ENCODE data around the gene C22orf15.
A peak's percentile ranks its signal among the peaks of the same experiment; 100 is the strongest.

Gene C22orf15

DNA sequence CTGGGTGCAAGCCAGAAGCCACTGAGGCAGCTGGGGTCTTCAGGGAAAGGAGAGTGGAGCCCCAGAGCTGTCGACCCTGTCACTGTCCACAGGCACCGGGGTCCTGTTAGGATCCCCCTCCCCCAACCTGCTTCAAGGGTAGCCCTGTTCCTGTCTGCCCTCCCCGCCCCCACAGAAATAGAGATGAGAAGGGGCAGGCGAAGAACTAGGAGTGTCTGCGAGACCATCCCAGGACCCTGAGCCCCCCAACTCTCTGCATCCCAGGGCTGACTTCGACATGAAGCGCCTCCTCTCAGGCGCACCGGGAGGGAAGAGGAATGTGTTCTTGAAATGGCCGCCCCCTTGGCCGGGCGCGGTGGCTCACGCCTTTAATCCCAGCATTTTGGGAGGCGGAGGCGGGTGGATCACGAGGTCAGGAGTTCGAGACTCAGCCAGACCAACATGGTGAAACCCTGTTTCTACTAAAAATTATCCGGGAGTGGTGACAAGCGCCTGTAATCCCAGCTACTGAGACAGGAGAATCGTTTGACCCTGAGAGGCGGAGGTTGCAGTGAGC is 11.3 kb upstream of the C22orf15 start:
- no peak for DNase-seq

GRCh38 chr22:23752090-23752691 is 10.6 kb upstream of the C22orf15 start:
- no peak for DNase-seq

DNA sequence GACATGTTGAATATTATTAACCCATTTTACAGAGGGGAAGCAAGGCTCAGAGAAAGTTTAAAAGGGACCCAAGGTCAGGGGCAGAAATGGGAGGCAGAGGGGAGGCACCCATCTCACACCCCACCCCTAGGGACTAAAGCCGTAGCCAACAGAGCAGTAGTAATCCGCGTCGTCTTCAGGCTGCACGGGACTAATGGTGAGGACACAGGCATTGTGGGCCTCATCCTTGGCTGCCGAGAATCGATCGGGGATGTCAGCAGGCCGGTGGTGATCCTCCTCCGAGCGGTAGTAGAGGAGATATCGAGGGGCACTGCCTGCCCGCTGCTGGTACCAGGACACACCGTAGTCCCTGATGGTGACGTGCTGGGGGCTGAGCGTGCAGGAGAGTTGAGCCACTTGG is 10.0 kb upstream of the C22orf15 start:
- no peak for DNase-seq

GRCh38 chr22:23753385-23753784 is 9.4 kb upstream of the C22orf15 start:
- DNase-seq = no peak

DNA sequence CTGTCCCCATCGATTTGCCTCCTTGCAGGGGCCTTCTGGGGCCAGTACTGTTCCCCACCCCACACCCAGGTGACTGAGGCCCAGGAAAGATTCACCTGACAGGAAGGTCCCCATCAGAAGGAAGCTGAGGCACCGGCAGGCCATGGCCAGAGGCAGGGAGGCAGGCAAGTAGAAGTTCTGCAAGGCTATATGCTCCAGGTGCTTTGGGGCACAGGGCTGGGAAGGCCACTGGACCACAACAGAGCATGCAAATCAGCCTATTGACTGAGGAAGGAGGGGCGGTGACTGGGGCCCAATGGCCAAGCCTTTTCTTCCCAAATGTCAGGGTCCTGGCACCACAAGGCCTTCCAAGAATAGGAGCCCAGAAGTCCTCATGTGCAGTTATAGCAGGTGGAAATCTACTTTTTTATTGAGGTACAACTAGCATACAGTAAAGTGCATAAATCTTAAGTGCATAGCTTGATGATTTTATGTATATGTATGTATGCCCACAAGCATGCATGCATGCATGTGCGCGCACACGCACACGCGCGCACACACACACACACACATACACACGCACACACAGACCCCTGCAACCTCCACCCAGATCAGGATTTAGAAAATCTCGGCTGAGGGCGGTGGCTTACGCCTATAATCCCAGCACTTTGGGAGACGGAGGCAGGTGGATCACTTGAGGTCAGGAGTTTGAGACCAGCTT is 8.4 kb upstream of the C22orf15 start, which contains the start of gene VPREB3:
TSS of gene VPREB3 (minus strand) at position 206 of the 700 bp plus-strand sequence. CDS start at position 144, 62 bp downstream.
- no peak for DNase-seq

GRCh38 chr22:23754980-23755636 is 7.7 kb upstream of the C22orf15 start:
- DNase-seq = no peak

GRCh38 chr22:23755711-23756110 is 7.1 kb upstream of the C22orf15 start:
- DNase-seq = no peak

GRCh38 chr22:23756891-23757290 is 5.9 kb upstream of the C22orf15 start:
- no peak for DNase-seq

- no peak for DNase-seq
Observed at GRCh38 chr22:23759566-23759965, 3.2 kb upstream of the C22orf15 start.

- no peak for DNase-seq
Observed at GRCh38 chr22:23760056-23760455, 2.7 kb upstream of the C22orf15 start.

DNA sequence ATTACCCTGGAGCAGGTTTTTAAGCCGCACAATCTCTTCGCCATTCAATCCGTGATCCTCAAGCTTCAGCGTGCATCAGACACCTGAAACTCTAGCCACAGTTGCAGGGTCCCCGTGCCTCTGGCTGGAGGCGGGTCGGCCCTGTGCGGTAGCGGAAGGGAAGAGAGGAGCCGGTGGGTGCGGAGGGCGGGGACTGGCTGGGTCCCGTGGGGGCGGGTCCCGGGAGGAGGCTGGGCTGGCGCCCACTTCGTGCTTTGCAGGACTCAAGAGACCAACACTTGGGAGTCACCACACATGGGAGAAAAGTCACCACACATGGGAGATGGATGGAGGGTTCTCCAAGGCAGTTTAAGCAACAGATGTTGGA is 772 bp downstream of the C22orf15 start:
- DNase-seq = peak; percentile 30

DNA sequence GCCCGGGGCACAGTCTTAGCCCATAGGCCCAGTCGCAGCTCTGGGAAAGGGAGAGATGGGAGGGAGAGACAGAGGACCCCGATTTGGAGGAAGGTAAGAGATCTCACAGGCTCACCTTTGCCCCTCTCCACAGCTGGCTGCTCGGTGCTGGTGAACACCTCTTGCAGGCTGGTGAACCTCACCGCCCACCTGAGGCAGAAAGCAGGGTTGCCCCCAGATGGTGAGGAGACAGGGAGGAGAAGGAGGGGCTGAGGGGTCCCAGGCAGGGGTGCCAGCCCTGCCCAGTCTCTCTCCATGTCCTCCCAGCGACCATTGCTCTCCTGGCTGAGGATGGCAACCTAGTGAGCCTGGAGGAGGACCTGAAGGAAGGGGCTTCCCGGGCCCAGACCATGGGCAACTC is 1.2 kb downstream of the C22orf15 start:
- no peak for DNase-seq

DNA sequence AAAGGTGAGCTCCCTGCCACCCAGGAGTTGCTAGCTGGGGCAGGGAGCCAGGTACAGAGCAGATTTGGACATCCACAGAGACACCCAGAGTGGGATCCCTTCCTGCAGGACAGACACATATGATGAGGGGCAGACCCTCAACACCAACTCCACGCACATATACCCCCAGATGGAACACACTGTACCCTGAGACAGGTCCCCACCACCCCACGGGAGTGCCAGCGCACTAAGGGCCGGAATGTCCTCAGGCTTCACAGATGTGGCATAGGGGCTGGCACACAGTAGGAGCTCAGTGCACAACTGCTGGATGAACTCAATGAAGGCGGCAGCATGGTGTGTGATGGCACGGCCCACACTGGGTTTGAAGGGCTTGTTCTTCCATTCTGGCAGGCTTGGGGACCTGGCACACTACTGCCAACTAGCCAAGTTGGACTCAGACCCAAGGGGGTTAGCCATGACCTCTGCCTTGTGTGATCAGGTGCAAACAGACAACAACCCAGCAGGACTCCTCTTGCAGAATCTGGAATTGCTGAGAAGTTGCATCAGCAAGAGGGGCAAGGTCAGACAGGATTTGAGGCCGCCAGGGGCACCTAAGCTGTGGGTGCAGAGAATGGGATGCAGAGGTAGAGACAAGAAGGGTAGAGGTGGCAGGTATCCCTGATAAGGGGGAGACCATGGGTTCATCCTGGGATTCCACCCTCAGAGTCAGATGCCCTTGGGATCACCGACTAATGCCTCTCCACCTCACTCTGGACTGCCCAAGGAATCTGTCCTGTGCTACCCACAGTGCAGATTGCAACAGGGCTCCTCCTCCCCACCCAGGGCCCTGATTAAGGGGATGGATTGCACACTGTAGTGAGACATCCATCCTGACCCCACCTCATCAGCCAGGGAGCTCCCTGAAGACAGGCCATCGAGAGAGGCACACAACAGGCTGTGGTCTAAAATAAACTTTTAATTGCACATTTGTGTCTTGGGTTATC is 2.4 kb downstream of the C22orf15 start:
- DNase-seq = no peak

DNA sequence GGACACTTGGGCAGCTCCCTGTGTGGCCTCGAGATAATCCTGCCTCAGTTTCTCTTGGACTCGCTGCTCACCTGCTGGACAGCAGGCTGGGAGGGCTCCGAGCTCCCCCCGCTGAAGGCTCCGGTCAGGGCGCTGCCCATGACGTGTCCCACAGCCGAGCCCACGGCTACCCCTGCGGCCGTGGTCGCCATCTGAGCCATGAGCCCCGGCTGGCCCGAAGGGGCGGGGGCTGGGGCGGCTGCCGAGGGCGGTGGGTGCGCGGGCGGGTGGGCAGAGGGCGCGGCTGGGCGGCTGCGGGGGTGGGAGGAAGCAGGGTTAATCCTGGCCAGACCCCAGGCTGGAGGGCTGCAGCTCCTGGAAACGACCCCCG is 4.5 kb downstream of the C22orf15 start:
- DNase-seq = no peak

DNA sequence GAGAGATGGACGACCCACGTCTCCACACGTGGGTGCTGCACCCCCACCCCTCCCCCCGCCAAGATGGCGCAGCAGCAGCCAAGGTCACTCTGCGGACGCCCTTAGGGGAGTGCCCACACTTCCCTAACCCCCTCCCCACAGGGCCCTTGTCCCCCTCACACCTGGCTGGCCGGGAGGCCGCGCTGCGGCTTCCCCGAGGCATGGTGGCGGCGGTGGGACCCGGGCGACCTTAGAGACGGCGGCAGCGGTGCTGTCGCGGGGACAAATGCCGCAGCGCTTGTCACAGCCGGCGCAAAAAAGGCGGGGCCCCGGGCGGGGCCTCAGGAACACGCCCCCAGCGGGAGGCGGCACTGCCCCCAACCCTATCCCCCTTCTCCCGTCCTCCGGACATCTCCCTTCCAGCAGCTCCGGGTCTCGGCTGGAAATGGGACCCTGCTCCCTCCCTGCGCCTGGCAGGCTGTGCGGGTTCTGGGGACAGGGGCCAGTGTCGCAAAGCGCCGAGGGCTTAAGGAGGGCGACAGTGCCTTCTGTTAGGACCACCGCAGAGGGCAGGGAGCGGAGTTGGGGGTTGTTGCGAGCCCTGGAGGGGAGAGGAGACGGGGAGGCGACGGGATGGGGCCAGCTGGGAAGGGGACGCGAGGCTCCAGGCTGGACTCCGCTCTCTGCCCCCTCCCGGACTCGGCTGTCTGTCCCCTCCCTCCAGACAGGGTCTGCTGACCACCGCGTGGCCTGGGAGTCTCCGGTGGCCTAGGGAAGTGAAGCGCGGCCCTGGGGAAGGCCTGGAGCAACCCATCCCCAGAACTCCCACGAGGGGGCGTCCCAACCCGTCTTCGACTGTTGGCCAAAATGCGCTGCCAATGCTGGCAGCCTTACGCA is 5.1 kb downstream of the C22orf15 start, which contains the start of gene CHCHD10:
TSS of gene CHCHD10 (minus strand) at position 300 of the 876 bp plus-strand sequence. CDS start at position 202, 98 bp downstream.
- peak; percentile 63 for DNase-seq

DNA sequence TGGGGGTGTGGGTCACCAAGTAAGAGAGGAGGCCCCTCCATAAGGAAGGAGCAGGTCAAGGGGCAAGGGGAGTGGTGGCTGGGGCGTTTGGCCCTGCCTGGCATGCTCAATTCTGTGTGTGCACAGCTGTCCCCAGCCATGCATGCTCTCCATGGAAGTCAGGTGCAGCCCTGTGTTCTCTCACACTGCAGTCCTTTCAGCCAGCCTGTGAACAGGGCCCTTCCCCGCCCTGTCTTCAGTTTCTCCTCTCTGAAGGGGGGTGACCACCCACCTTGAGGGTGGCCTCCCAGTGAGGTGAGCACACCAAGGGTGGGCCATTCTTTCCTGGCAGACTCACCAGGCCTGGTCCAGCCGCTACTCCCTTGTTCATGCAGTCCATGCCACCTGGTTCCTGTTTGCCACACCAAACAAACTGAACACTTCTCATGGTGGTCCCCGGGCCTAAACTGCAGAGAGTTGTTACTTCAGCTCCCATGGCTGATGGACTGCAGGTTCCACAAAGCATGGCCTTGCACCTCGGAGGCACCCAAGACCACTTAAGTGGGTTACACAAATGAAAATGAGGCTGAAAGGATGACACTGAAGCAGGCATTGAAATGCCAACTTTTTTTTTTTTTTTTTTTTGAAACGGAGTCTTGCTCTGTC is 6.7 kb downstream of the C22orf15 start:
- DNase-seq = no peak

- no peak for DNase-seq
Observed at GRCh38 chr22:23772315-23772648, 9.5 kb downstream of the C22orf15 start.

DNA sequence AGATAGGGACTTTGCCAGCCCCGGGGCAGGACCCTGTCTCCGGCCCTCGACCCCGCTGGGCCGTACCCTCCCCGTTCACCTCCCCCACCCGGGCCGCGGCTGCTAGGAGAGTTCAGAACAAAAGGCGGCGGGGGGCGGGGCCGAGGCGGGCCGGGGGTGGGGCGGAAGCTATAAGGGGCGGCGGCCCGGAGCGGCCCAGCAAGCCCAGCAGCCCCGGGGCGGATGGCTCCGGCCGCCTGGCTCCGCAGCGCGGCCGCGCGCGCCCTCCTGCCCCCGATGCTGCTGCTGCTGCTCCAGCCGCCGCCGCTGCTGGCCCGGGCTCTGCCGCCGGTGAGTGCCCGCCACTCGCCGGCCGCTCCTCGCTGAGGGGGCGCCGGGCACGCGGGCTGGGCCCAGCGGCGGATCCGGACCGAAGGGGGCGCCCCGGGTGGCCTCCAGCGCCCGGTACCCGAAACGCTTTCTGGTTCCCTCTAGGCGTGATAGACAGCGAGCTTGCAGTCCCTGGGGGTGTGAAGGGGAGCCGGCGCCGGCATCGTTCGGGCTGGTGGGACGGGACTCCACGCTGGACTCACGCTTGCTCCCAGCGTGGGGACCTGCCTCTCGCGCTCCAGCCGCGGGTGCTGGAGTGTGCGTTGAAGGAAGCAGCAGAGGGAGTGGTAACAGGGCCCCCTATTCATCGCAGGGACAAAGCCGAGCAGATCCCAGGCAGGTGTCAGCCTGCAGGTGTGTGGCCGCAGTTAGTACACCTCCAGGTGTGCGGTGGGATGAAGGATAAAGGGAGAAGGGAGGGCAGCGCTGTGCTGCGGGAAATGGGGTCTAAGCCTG is 10.1 kb downstream of the C22orf15 start, which contains the start of gene MMP11:
TSS of gene MMP11 (plus strand) at position 201 of the 825 bp plus-strand sequence. CDS start at position 223, 22 bp downstream.
- DNase-seq = no peak

DNA sequence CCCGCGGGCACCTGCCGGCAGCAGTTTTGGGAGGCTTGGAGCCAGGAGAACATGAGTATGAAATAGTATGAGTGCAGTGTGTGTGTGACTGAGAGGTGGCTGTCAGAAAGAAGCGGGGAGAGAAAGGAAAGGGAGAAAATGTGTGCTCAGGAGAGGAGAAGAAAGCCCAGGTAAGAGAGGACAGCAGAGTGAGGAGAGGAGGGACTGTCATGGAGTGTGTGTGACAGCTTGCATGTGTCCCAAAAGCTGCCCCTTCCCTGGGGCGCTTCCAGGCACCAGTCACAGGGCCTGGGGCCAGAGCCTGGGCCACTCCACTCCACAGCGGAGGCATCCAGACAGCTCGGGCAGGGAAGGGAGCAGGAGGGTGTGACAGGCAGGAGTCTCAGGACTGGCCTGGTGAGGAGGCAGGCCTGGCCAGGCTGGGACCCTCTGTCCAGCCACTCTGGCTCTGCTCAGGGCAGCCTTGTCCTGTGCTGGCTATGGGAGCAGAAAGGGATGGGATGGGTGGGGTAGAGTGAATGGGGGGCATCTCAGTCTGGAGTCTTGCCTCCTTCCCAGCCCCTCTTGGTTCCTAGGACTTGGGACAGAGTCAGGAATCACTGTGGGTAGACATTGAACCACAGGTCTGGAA is 10.8 kb downstream of the C22orf15 start:
- no peak for DNase-seq
